HFFc6 (cell line): ENCODE data around the gene SUSD6. TPM values are rescaled to one million over a fixed set of nuclear protein-coding genes. Genes with fewer than 3 reads are reported as not detected.

Experiments
- DNase-seq: peaks from one replicate; pipeline ENCODE4 v3.0.0-alpha.2; 2018
- H3K27ac Mint-ChIP-seq: 2 replicates; pipeline ENCODE4 v1.8.0; 2020; ENCODE audit warnings: mild to moderate bottlenecking, mixed read lengths
- H3K27me3 Mint-ChIP-seq: 2 replicates; pipeline ENCODE4 v1.8.0; 2021; ENCODE audit warnings: mild to moderate bottlenecking, moderate library complexity, mixed read lengths; ENCODE audit not compliant: insufficient read depth
- H3K36me3 Mint-ChIP-seq: 2 replicates; pipeline ENCODE4 v1.8.0; 2021; ENCODE audit warnings: low read depth, mixed read lengths
- H3K4me1 Mint-ChIP-seq: 2 replicates; pipeline ENCODE4 v1.8.0; 2020; ENCODE audit warnings: low read depth, mixed read lengths
- H3K4me3 Mint-ChIP-seq: 2 replicates; pipeline ENCODE4 v1.8.0; 2020; ENCODE audit warnings: mild to moderate bottlenecking, moderate library complexity, mixed read lengths
- H3K9me3 Mint-ChIP-seq: 2 replicates; pipeline ENCODE4 v1.8.0; 2020; ENCODE audit warnings: mild to moderate bottlenecking, mixed read lengths
- total RNA-seq, 6 experiments: library from RNA; stranded (reverse); fragmentation: NEBNext Ultra II Directional; extraction: Animal tissue kit (Norgen Biotek cat#: 25700); gene quantifications; 2 replicates in 1 of 6; 3 replicates in 5 of 6; pipeline ENCODE4 v1.2.3, GENCODE V29; 2021
- TF ChIP-seq, protein P1 (sequence below): fragments of 200-600 bp; sonication (generic); IDR thresholded peaks from 2 replicates; pipeline ENCODE4 v1.5.0; 2021; ENCODE audit warnings: antibody characterized with exemption, mild to moderate bottlenecking

SUSD6 gene
- total RNA-seq, 6 experiments from 2014 or later: 15.8 to 21.8 (median 17.9) TPM

DNA sequence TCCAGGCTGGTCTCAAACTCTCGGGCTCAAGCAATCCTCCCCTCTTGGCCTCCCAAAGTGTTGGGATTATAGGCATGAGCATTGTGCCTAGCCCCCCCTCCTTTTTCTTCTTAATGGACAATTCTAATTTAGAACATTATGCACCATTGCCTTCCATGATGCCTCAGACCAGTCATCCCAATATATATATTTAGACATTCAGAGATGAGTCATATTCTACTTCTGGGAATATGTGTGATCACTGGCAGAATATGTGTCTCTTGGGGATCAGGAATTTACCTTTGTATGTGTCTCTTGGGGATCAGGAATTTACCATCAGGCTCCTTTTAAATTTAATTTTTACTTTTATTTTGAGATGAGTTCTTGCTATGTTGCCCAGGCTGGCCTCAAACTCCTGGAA lies 29.2 kb upstream of the SUSD6 start:
- DNase-seq: peak; percentile 19
- TF ChIP-seq, protein P1, sequence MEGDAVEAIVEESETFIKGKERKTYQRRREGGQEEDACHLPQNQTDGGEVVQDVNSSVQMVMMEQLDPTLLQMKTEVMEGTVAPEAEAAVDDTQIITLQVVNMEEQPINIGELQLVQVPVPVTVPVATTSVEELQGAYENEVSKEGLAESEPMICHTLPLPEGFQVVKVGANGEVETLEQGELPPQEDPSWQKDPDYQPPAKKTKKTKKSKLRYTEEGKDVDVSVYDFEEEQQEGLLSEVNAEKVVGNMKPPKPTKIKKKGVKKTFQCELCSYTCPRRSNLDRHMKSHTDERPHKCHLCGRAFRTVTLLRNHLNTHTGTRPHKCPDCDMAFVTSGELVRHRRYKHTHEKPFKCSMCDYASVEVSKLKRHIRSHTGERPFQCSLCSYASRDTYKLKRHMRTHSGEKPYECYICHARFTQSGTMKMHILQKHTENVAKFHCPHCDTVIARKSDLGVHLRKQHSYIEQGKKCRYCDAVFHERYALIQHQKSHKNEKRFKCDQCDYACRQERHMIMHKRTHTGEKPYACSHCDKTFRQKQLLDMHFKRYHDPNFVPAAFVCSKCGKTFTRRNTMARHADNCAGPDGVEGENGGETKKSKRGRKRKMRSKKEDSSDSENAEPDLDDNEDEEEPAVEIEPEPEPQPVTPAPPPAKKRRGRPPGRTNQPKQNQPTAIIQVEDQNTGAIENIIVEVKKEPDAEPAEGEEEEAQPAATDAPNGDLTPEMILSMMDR: no peak

DNA sequence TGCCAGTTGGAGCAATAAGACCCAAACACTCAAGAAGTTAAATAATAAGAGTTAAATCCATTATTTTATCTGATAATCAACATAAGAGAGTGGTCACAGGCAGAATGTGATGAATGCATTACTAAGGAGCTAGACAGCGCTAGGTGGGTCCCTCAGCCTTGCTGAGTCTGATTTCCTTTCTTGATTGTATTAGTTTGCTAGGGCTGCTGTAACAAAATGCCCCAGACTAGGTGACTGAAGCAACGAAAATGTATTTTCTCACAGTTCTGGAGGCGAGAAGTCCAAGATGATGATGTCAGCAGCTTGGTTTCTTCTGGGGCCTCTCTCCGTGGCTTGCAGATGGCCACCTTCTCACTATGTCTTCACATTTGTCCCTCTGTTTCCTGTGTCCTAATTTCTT lies 28.6 kb upstream of the SUSD6 start:
- TF ChIP-seq, protein P1: no peak
- Mint-ChIP-seq H3K27ac (no peak overlapping the region), H3K4me3 (no peak overlapping the region), H3K36me3 (no peaks in the 10 kb centered on the region), H3K9me3 (no peaks in the 10 kb centered on the region), H3K4me1 (peaks cover 16% of the 10 kb centered on the region), H3K27me3 (peaks cover 7% of the 10 kb centered on the region)
- no peak for DNase-seq

More for the DNA sequence above, 29.2 kb upstream of the SUSD6 start:
- H3K36me3 Mint-ChIP-seq: no peaks in the 10 kb centered on the region
- H3K27me3 Mint-ChIP-seq: peaks cover 7% of the 10 kb centered on the region
- no peaks in the 10 kb centered on the region for H3K9me3 Mint-ChIP-seq
- no peak overlapping the region for H3K4me3 Mint-ChIP-seq
- H3K27ac Mint-ChIP-seq: no peak overlapping the region
- peaks cover 16% of the 10 kb centered on the region for H3K4me1 Mint-ChIP-seq

DNA sequence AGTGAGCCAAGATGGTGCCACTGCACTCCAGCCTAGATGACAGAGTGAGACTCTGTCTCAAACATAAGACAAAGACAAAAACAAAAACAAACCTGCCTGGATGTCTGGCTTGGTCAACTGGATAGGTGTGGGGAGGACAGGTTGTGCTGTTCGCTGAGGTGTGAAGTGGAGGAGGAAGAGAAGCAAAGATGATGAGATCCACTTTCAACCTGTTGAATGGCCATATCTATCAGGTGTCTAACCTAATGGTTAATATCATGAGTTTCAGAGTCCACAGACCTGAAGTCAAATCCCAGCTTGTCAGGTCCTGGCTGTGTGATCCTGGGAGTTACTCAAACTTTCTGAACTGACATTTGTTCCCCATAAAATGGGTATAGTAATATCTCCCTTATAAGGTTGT lies 27.0 kb upstream of the SUSD6 start:
- DNase-seq: no peak
- Mint-ChIP-seq H3K27ac (no peak overlapping the region), H3K36me3 (no peaks in the 10 kb centered on the region), H3K4me1 (peaks cover 16% of the 10 kb centered on the region), H3K27me3 (peaks cover 6% of the 10 kb centered on the region), H3K9me3 (no peaks in the 10 kb centered on the region), H3K4me3 (no peak overlapping the region)
- TF ChIP-seq, protein P1: no peak

DNA sequence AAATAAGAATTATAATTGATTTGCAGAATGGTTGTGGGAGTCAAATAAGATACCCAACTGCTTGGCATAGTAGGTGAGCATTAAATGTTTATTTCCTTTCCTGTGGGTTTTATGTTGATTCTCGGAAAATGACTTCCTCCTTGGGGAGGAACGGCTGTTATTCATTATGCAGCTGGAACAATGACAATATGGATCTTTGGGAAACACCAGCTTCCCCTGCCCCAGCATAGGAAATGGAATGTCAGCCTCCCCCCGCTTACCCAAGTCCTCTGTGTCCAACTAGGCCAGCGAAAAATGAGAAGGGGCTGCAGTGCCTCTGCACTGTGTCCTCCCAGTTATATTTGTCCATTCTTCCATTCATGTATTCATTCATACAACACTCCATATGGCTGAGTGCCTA lies 25.0 kb upstream of the SUSD6 start:
- H3K27ac Mint-ChIP-seq: no peak overlapping the region
- no peaks in the 10 kb centered on the region for H3K9me3 Mint-ChIP-seq
- no peak for DNase-seq
- H3K27me3 Mint-ChIP-seq: peaks cover 8% of the 10 kb centered on the region
- peaks cover 8% of the 10 kb centered on the region for H3K4me1 Mint-ChIP-seq
- no peaks in the 10 kb centered on the region for H3K36me3 Mint-ChIP-seq
- TF ChIP-seq, protein P1: no peak
- no peak overlapping the region for H3K4me3 Mint-ChIP-seq

DNA sequence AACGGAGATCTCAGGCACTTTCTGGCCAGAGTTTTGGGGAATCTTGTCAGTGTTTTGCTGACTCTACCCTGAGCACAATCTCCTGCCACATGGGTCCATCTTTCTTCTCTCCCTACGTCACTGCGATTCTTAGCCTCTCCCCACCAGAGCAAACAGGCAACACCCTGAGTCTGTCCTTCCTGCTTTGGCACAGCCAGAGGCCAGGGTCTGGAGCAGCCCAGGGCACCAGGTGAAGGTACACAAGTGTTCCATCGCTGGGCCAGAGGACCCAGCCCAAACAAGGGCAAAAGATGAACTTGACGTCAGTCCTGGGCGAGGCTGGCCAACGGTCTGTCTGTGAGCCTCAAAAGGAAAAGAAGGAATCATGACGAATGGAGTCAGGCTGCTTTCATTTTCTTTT lies 24.0 kb upstream of the SUSD6 start:
- no peaks in the 10 kb centered on the region for H3K36me3 Mint-ChIP-seq
- peaks cover 2% of the 10 kb centered on the region for H3K4me1 Mint-ChIP-seq
- H3K9me3 Mint-ChIP-seq: no peaks in the 10 kb centered on the region
- no peak for DNase-seq
- TF ChIP-seq, protein P1: no peak
- no peak overlapping the region for H3K4me3 Mint-ChIP-seq
- peaks cover 6% of the 10 kb centered on the region for H3K27me3 Mint-ChIP-seq
- H3K27ac Mint-ChIP-seq: no peak overlapping the region

DNA sequence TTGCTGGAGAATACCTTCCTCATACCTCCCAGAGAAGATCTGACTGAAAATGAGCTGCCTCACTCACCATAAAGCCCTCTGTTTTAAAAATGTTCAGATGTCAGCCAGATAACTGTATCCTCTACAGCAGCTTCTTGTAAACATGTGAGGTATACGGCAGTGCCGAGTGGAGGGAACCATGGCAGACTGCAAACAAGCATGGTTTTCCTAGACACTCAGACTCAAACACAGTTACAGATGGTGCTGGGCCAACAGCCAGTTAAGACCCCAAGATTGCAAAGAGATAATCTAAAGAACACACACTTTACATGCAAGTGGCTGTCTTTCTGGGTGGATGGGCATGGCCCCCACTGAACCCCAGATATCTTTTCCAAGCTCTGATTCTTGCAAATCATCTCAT lies 20.1 kb upstream of the SUSD6 start:
- H3K27ac Mint-ChIP-seq: no peak overlapping the region
- H3K36me3 Mint-ChIP-seq: no peaks in the 10 kb centered on the region
- TF ChIP-seq, protein P1: no peak
- peaks cover 12% of the 10 kb centered on the region for H3K4me1 Mint-ChIP-seq
- H3K27me3 Mint-ChIP-seq: peaks cover 14% of the 10 kb centered on the region
- no peak overlapping the region for H3K4me3 Mint-ChIP-seq
- DNase-seq: no peak
- no peaks in the 10 kb centered on the region for H3K9me3 Mint-ChIP-seq
